Posterior vena cava (tissue), 2 donors: ENCODE measurements around the gene CBFB. TPM values are rescaled to one million over a fixed set of nuclear protein-coding genes. Genes with fewer than 3 reads are reported as not detected.
A peak's percentile ranks its signal among the peaks of the same experiment; 100 is the strongest.

Experiments used
- DNase-seq: peaks from one replicate; pipeline ENCODE4 v3.0.0-alpha.2; 2020; ENCODE audit warnings: low spot score
- intact Hi-C, 2 donors: fragments of 100-400 bp; cut with DNase I; formaldehyde crosslinking; loops; one replicate each; pipeline versions ENCODE4 v1.14.1 to v1.14.2; 2022 to 2023
- total RNA-seq, 2 donors: library from RNA; stranded (reverse); fragmentation: NEBNext Ultra II Directional; extraction: Animal tissue kit (Norgen Biotek cat#: 25700); gene quantifications; one replicate each; pipeline ENCODE4 v1.2.1, GENCODE V29; 2021
- donor health status: DM: yes; HTN: yes; CAD: no.
- donor health status: DM: yes; HTN: yes; CAD: no.

The CBFB gene
- total RNA-seq, 2 donors from 2014 or later = 39.7 to 42.0 TPM

- DNase-seq = peak; percentile 17
- intact Hi-C loops = no loop called here
Measured at GRCh38 chr16:67014634-67015312, 14.2 kb upstream of the CBFB start.

DNA sequence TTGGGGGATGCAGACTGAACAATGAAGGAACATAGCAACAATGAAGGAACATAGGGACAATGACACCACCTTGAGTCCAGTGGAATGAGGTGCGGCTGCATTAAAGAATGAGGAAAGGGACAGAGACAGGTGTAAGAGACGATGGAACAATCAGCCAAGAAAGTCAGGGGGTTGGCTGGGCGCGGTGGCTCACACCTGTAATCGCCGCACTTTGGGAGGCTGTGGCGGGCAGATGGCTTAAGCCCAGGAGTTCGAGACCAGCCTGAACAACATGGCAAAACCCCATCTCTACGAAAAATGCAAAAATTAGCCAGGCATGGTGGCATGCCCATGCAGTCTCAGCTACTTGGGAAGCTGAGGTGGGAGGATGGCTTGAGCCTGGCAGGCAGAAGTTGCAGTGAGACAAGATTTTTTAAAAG, 13.6 kb upstream of the CBFB start:
- intact Hi-C loops = no loop called here
- DNase-seq = peak; percentile 69

GRCh38 chr16:67016143-67016542, 12.8 kb upstream of the CBFB start:
- peak; percentile 34 for DNase-seq
- intact Hi-C loops = no loop called here

DNA sequence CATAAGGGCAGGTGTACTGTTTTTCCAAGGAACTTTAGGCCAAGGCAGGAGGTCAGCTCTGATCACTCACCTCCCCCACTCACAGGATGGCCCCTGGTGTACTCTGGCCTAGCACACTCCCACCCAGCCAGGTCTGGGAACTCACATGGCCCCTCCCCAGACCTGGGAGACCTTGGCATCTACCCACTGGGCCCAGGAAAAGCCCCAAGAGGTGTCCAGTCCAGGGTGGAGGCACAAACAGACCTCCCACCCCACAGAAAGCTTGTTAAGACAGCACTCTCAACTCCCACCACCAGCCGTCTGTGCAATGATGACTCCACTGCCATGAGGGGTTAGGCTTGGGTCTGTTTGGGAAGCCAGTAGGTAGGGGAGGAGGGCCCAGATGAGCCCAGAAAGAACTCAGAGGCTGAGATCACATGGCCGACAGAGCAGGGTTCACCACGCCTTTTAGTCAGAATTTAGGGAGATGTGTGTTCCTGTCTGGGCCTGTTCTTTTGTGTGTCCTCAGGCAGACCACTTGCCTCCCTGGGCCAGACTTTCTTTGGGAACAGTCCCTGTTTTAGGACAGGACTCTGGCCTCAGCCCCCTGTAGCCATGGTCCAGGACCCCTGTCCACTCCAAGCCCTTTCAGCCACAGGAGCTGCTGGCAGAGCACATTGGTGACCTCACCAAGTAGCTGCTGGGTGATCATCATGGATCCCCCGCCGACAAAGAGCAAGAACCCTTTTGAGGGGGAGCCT, 12.1 kb upstream of the CBFB start:
- intact Hi-C loops = loop anchor here in 1 of 2 donors (1.0 kb wide), 1 partner anchor 138 kb away; no protein-coding TSS in a partner anchor
- peak; percentile 38 for DNase-seq

DNA sequence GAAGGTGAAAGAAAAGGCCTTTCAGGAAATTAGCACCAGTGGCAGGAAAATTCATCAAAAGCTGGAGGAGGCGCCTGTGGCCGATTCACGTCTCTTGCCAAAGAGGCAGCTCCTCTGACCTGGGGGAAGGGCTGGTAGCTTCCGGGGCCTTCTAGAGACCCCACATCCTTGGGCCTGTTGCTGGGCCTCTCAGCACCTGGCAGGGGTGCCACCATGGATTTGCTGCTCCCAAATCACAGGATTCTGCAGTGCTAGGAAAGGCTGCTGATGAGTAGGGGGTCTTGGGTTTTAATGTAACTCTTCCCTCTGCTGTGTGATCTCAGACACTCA, 11.6 kb upstream of the CBFB start:
- peak; percentile 58 for DNase-seq
- intact Hi-C loops = loop anchor here in 1 of 2 donors (1.0 kb wide), 1 partner anchor 138 kb away; no protein-coding TSS in a partner anchor

DNA sequence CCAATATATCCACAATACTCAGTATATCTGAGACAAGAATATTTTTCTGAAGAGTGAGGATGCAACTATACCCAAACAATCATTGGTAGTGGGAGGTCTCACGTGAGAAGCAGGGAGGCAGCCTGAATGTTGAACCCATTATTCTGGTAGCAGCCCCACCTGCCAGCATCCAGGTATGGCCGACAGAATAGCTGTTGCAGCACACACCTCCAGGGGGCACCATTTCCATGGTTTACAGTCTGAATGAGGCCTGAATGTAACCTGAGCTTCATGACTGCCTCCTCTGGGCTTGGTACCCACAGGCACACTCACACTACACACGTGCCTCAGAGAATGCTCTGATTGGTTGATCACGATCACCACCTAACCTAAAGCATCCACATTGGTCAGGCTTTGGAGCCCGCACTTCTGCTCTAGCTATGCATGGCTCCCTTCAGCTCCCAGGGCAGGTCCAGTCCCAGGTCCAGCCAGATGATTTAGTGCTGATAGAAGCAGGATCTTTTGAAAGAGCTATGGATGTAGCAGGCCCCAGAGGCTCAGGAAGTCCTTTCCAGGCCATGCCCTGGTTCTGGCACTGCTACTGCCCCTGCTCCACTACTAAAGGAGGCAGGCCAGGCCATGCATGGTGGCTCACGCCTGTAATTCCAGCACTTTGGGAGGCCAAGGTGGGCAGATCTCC, 11.0 kb upstream of the CBFB start:
- DNase-seq = peak; percentile 87
- intact Hi-C loops = loop anchor here in 1 of 2 donors (1.0 kb wide), 1 partner anchor 137 kb away; no protein-coding TSS in a partner anchor

- DNase-seq = peak; percentile 45
- intact Hi-C loops = no loop called here
Measured at GRCh38 chr16:67019171-67019570, 9.8 kb upstream of the CBFB start.

- intact Hi-C loops = no loop called here
- DNase-seq = no peak
Measured at GRCh38 chr16:67021321-67021720, 7.6 kb upstream of the CBFB start.

DNA sequence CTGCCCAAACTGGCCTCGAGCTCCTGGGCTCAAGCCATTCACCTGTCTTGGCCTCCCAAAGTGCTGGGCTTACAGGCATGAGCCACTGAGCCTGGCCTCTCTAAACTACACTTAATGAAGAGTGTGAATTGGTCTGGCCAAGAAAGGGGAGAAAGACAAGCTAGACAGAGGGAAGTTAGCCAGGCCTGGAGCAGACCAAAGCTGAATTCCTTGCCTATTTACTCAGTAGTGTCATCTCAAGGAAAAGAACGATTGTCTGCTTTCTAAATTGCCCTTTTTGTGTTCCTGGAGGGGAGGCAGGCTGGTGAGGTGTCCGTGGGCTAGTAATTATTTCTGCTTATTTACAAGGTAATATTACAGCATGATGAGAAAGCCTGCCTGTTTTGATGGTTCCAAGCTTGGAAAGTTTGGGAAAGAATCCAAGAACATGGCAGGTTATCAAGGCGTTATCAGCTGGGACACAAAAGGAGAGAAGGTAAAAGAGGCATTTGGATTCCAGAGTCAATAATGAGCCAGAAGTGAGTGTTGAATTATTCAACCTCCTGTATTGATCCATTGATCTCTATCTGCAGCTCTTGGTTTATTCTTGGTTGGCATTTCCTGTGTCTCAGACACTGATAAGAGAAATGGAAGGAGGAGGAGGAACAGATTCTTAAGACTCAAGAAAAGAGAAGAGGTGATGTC, 6.3 kb upstream of the CBFB start:
- intact Hi-C loops = no loop called here
- DNase-seq = peak; percentile 45

DNA sequence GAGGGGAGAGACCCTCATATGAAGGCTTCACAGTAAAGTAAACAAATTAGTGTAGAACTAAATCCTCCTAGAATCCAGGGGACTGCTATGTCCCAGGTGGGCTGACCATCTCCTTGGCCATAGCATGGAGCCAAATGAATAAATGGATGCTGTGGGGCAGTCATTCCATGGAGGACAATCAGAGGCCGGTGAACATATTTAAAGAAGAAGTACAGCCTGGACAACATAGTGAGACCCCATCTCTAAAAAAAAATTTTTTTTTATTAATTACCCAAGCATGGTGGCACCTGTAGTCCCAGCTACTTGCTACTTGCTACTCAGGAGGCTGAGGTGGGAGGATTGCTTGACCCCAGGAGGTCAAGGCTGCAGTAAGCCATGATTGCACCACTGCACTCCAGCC, 5.3 kb upstream of the CBFB start:
- DNase-seq = no peak
- intact Hi-C loops = no loop called here

DNA sequence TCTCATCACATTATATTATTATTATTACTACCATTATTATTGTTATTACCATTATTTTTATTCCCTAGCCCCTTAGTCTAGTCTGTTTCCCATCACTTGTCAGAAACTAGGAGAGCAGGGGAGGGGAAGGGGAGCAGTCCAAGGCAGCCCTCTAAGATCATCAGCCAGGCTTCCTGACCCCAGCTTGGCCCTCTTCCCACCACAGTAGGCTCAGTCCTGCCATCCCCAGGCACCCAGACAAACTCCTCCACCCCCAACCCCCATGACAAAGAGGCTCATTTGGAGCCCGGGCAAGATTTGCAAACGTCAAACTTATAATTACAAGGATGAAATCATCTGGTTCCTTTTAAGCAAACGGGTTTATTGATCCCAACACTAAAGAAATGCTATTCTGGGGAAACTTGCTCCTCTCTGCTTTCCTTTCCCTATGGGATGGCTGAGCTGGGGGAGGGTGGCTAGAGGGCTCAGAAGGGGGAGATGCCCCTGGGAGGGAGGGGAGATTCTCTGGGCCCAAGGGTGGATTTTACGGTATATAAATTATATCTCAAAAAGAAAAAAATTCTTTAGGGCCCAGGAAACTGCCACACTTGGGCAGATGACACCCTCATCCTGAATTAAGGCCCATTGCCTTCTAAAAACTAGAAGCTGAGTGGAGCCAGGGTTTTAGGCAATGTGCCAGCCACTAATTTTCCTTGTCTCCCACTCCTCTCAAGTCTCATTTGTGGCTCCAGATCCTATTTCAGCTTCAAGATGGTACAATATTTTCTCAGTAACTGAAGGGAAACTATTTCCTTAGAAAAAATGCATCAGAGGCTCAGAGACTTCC, 4.4 kb upstream of the CBFB start:
- intact Hi-C loops = no loop called here
- peak; percentile 15 for DNase-seq

GRCh38 chr16:67025210-67025550, 3.8 kb upstream of the CBFB start:
- DNase-seq = no peak
- intact Hi-C loops = no loop called here

DNA sequence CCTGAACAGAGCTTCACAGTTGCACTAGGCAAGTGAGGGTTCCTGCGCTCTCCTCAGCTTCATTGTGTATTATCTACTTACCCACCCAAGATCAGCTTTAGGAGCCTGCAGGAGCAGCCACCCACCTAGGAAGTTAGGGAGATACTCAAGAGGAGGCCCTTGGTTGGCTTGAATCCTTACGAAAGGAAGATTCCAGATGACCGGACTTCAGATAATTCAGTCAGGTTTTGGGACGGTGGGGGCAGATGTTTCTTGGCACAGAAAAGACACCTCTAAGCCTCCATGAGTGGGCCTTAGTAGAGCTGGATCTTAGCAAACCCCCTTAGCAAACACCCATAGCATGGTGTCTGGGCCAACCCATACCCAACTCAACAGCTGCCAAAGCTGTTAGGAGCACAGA, 2.4 kb upstream of the CBFB start:
- intact Hi-C loops = no loop called here
- DNase-seq = no peak

DNA sequence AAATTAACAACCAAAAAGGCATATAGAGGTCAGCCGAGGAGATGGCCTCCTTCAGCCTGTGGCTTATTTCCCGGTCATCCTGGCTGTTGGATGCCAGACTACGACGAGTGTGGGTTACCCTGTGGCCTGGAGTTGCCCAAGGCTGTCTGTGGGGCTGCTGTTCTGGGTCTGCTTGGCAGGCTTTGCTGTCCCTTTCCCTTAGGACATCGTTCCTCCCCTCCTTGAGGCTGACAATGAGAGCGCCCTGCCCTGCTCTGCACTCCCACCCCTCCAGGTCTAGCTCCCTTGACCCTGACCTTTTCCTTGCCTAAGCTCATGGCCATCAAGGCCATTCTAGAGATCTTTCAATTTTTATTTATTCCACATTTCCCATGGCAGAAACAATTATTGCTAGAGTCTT, 1.9 kb upstream of the CBFB start:
- intact Hi-C loops = no loop called here
- DNase-seq = peak; percentile 53

- intact Hi-C loops = no loop called here
- no peak for DNase-seq
Measured at GRCh38 chr16:67028167-67028695, 718 bp upstream of the CBFB start.

DNA sequence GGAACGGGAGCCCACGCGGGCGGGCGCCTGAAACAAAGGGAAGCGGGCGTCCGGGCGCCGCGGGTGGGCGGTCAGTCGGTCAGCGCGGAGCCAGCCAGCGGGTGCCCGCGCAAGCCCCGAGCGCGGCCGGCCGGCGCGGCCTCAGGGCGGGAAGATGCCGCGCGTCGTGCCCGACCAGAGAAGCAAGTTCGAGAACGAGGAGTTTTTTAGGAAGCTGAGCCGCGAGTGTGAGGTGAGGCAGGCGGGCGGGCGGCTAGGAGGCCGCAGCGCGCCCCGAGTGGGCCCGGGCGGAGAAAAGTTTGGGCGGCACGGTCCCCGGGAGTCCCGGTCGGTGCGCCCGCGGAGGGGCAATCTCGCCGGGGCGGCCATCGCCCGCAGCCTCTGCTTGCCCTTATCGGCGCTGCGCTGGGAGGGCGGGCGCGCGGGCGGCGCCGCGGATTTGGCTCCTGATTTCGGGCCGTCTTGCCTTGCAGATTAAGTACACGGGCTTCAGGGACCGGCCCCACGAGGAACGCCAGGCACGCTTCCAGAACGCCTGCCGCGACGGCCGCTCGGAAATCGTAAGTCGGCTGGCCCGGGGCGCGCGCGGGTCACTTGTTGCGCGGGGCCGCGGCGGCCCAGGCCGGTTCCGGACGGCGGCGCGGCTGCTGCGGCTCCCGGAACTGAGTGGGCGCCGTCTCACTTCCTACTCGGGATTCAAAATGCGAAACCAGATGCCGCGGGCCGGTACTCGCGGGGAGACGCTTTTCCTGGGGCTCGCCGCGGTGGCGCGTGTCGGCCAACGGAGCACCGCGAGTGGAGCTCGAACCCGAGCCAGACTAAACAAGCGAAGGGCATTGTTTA, 526 bp downstream of the CBFB start:
- DNase-seq = peak; percentile 93
- intact Hi-C loops = loop anchor here in 1 of 2 donors (1.0 kb wide), 1 partner anchor 42 kb away; no protein-coding TSS in a partner anchor

DNA sequence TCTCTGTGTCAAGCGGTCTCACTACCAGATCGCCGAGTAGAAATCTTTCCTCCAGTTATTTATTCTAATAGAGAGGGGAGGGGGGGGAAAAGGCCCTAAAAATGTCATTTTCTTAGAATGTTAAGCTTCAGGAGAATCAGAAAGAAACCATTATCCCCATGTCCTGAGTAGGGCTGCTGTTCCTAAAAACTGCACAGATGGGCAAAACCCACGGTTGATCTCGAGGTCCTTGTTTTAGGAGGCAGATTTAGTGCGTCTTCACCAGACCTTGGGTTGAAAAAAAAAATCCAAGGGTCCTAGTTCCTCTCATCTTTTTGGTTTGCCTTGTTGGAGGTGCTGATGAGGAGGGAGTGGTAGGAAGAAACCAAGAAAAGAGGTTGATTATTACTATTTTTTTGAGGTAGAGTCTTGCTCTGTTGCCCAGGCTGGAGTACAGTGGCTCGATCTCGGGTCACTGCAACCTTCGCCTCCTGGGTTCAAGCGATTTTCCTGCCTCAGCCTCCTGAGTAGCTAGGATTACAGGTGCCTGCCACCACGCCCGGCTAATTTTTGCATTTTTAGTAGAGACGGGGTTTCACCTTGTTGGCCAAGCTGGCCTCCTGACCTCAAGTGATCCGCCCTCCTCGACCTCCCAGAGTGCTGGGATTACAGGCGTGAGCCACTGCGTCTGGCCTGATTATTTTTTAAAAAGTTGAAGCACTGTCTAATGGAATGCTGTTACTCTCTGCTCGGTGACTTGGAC, 1.4 kb downstream of the CBFB start:
- peak; percentile 25 for DNase-seq
- intact Hi-C loops = no loop called here
